WTC11 (cell line): Measurements from ENCODE around the gene STK32B.

ENCODE experiments used
- HMGXB4 ChIP-seq: sonication (generic); formaldehyde crosslinking; IDR thresholded peaks from 2 replicates; pipeline ENCODE4 v1.8.1; 2023; ENCODE audit warnings: mild to moderate bottlenecking, moderate library complexity, missing genetic modification reagents
- MAX ChIP-seq: sonication (generic); formaldehyde crosslinking; IDR thresholded peaks from 2 replicates; pipeline ENCODE4 v1.8.0; 2022; ENCODE audit warnings: mild to moderate bottlenecking, missing genetic modification reagents
- PRDM15 ChIP-seq: sonication (generic); formaldehyde crosslinking; IDR thresholded peaks from 2 replicates; pipeline ENCODE4 v1.8.0; 2022; ENCODE audit warnings: missing genetic modification reagents
- TEAD4 ChIP-seq: sonication (generic); formaldehyde crosslinking; IDR thresholded peaks from 2 replicates; pipeline ENCODE4 v1.8.0; 2022; ENCODE audit warnings: mild to moderate bottlenecking, missing genetic modification reagents
- ZNF423 ChIP-seq: fragments of 250-450 bp; sonication (Bioruptor Pico); IDR thresholded peaks from 2 replicates; pipeline ENCODE4 v2.1.2; 2022; ENCODE audit warnings: mild to moderate bottlenecking, moderate library complexity
- ZNF512 ChIP-seq: sonication (generic); formaldehyde crosslinking; IDR thresholded peaks from 2 replicates; pipeline ENCODE4 v1.8.1; 2022; ENCODE audit warnings: missing genetic modification reagents, borderline replicate concordance
- TF ChIP-seq, protein P1 (sequence below): fragments of 200-600 bp; IDR thresholded peaks from 2 replicates; pipeline ENCODE4 v1.8.0; 2022; ENCODE audit warnings: antibody characterized with exemption

DNA sequence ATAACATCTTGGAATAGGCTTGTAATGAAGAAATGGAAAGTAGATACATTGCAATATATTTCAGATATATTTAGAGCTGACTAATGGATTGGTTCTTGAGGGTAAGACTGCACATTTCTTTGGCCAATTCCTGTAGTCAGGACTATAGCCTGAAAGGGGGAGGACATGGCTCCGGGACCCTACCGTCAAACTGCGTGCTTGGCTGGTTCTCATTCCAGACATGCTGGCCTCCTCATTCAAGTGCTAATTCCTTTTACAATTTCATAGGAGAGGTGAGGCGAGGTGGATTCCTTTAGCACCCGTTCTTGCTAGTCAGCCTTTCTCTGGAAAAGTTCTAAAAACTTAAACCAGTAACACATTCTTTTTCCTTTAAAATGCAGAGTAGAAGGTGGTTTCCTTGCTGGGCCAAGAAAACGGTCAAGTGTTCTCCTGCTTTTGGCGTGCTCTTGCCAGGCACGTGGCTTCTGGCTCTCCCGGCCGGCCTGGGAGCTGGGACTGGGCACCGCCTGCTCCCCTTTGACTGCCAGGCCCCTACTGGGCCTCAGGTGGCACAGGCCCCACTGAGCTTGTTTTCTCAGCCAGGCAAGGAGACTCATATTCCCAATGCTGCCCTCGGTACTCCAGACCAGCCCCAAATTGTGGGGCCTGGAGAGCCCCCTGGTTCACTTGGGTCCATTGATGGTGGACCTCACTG lies 167.2 kb downstream of the STK32B start:
- TF ChIP-seq, protein P1, sequence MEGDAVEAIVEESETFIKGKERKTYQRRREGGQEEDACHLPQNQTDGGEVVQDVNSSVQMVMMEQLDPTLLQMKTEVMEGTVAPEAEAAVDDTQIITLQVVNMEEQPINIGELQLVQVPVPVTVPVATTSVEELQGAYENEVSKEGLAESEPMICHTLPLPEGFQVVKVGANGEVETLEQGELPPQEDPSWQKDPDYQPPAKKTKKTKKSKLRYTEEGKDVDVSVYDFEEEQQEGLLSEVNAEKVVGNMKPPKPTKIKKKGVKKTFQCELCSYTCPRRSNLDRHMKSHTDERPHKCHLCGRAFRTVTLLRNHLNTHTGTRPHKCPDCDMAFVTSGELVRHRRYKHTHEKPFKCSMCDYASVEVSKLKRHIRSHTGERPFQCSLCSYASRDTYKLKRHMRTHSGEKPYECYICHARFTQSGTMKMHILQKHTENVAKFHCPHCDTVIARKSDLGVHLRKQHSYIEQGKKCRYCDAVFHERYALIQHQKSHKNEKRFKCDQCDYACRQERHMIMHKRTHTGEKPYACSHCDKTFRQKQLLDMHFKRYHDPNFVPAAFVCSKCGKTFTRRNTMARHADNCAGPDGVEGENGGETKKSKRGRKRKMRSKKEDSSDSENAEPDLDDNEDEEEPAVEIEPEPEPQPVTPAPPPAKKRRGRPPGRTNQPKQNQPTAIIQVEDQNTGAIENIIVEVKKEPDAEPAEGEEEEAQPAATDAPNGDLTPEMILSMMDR = no peak
- TF ChIP-seq MAX (CRISPR knock-in tag) (no peak), PRDM15 (CRISPR knock-in tag) (no peak), ZNF512 (CRISPR knock-in tag) (no peak), ZNF423 (CRISPR knock-in tag) (no peak), HMGXB4 (CRISPR knock-in tag) (no peak), TEAD4 (no peak)
